Measurements from ENCODE around the gene GLIPR1.
A peak's percentile ranks its signal among the peaks of the same experiment; 100 is the strongest.

The GLIPR1 gene

GRCh38 chr12:75526655-75527511 is 46.3 kb downstream of the GLIPR1 start:
- TF ChIP-seq CTCF (IDR thresholded peaks at IDR 0.05; ENCODE audit: insufficient read depth, missing control alignments) = peak; percentile 78
- DNase-seq (ENCODE audit: insufficient read length, low spot score) (peak; percentile 17), FAIRE-seq (peak; percentile 67)

DNA sequence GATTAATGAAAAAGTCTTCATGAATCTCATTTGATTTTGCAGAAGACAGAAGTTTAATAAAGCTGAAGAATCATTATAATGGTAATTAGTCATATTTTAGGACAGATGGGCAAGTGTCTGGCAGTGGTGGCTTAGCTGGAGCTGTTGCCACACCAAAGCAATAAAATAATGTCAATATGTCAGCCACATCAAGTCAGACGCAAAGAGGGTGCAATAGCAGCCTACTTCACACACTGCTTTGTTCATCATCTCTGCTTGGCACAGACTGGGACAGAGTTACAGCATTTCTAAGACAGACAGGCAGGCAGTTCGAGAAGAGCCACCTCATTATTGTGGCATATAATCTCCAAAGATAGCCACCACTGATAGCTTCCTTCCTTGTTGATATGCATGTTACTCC is 47.7 kb downstream of the GLIPR1 start:
- DNase-seq (ENCODE audit: insufficient read length, low spot score) (no peak), FAIRE-seq (no peak)
- no peak for TF ChIP-seq CTCF (IDR thresholded peaks at IDR 0.05; ENCODE audit: insufficient read depth, missing control alignments)

DNA sequence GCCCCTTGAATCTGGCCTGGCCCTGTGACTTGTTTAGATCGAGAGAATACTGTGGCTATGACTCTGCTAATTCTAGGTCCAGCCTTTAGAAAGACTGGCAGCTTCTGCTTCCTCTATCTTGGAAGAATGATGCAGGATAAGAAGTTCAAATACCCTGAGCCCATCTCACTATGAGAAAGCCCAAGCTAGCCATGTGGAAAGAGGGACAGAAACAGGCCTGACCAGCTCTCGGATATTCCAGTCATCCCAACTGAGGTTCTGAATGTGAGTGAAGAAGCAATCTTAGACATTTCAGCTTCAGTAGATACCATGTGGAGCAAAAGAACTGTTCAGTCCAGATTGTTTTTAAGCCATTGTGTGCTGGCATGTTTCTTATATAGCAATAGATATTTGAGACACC is 48.1 kb downstream of the GLIPR1 start:
- no peak for TF ChIP-seq CTCF (IDR thresholded peaks at IDR 0.05; ENCODE audit: insufficient read depth, missing control alignments)
- FAIRE-seq = no peak
- DNase-seq (ENCODE audit: insufficient read length, low spot score) = no peak

DNA sequence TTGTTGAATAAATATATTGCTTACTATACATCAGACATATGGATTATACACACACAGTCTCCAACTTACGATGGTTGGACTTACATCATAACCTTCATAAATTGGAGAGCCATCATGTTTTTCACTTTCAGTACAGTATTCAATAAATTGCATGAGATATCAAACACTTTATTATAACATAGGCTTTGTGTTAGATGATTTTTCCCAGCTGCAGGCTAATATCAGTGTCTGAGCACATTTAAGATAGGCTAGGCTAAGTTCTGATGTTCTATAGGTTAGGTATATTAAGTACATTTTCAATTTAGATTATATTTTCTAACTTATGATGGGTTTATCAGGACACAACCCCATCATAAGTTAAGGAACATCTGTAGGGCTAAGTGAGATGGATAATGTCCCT is 48.8 kb downstream of the GLIPR1 start:
- no peak for DNase-seq (ENCODE audit: insufficient read length, low spot score)
- FAIRE-seq = no peak
- no peak for TF ChIP-seq CTCF (IDR thresholded peaks at IDR 0.05; ENCODE audit: insufficient read depth, missing control alignments)

GRCh38 chr12:75529826-75530225 is 49.3 kb downstream of the GLIPR1 start:
- FAIRE-seq (no peak), DNase-seq (ENCODE audit: insufficient read length, low spot score) (no peak)
- TF ChIP-seq CTCF (IDR thresholded peaks at IDR 0.05; ENCODE audit: insufficient read depth, missing control alignments) = no peak

GRCh38 chr12:75533239-75533638 is 52.7 kb downstream of the GLIPR1 start:
- DNase-seq (ENCODE audit: insufficient read length, low spot score) = no peak
- TF ChIP-seq CTCF (IDR thresholded peaks at IDR 0.05; ENCODE audit: insufficient read depth, missing control alignments) = no peak
- FAIRE-seq = no peak

GRCh38 chr12:75539889-75540288 is 59.3 kb downstream of the GLIPR1 start:
- DNase-seq (ENCODE audit: insufficient read length, low spot score) (no peak), FAIRE-seq (no peak)
- no peak for TF ChIP-seq CTCF (IDR thresholded peaks at IDR 0.05; ENCODE audit: insufficient read depth, missing control alignments)

Data from D721Med (cell line).